ENCODE measurements around the gene RAMACL.

The RAMACL gene

GRCh38 chr6:166601956-166602355 lies 15.5 kb upstream of the RAMACL start:
- TF ChIP-seq MYC (IDR thresholded peaks at IDR 0.05; ENCODE audit: low read depth, low read length), result no peak
- no peak for TF ChIP-seq POLR2A (IDR thresholded peaks at IDR 0.05; ENCODE audit: extremely low read depth, insufficient read length)
- TF ChIP-seq, protein P1, sequence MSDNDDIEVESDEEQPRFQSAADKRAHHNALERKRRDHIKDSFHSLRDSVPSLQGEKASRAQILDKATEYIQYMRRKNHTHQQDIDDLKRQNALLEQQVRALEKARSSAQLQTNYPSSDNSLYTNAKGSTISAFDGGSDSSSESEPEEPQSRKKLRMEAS (IDR thresholded peaks at IDR 0.05; ENCODE audit: low read depth, low read length), result no peak
- TF ChIP-seq CTCF (IDR thresholded peaks at IDR 0.05; ENCODE audit: low read depth, low read length), result no peak
- DNase-seq (ENCODE audit: low read depth), result no peak
- no peak overlapping the region for H3K4me3 ChIP-seq (ENCODE audit: low read depth, low read length)

GRCh38 chr6:166600931-166601330 lies 14.5 kb upstream of the RAMACL start:
- no peak for DNase-seq (ENCODE audit: low read depth)
- no peak overlapping the region for H3K4me3 ChIP-seq (ENCODE audit: low read depth, low read length)
- TF ChIP-seq CTCF (IDR thresholded peaks at IDR 0.05; ENCODE audit: low read depth, low read length) (no peak), POLR2A (IDR thresholded peaks at IDR 0.05; ENCODE audit: extremely low read depth, insufficient read length) (no peak), MYC (IDR thresholded peaks at IDR 0.05; ENCODE audit: low read depth, low read length) (no peak)
- TF ChIP-seq, protein P1 (IDR thresholded peaks at IDR 0.05; ENCODE audit: low read depth, low read length), result no peak

DNA sequence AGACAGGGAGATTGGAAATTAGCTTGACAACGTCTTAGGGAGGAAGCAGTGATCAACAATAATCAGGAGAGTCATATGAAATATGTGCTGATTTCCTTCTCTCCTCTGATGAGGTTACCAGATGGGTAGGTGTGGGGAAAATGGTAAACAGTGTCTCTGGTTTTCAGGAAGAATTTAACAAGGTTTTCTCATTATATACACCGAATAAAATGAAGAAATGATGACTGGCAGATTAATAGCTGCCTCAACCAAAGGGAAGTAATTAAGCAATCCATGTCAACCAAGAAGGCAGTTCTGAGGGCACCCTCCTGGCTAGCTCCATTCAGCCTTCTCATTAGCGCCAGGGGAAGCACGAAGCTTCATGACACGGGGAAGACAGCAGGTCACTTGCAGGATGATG lies 12.7 kb upstream of the RAMACL start:
- TF ChIP-seq MYC (IDR thresholded peaks at IDR 0.05; ENCODE audit: low read depth, low read length) (no peak), CTCF (IDR thresholded peaks at IDR 0.05; ENCODE audit: low read depth, low read length) (no peak), POLR2A (IDR thresholded peaks at IDR 0.05; ENCODE audit: extremely low read depth, insufficient read length) (no peak)
- TF ChIP-seq, protein P1 (IDR thresholded peaks at IDR 0.05; ENCODE audit: low read depth, low read length), result no peak
- DNase-seq (ENCODE audit: low read depth), result no peak
- no peak overlapping the region for H3K4me3 ChIP-seq (ENCODE audit: low read depth, low read length)

- TF ChIP-seq, protein P1 (IDR thresholded peaks at IDR 0.05; ENCODE audit: low read depth, low read length), result no peak
- TF ChIP-seq POLR2A (IDR thresholded peaks at IDR 0.05; ENCODE audit: extremely low read depth, insufficient read length) (no peak), CTCF (IDR thresholded peaks at IDR 0.05; ENCODE audit: low read depth, low read length) (no peak), MYC (IDR thresholded peaks at IDR 0.05; ENCODE audit: low read depth, low read length) (no peak)
- DNase-seq (ENCODE audit: low read depth), result no peak
- H3K4me3 ChIP-seq (ENCODE audit: low read depth, low read length), result no peak overlapping the region
Measured at GRCh38 chr6:166598441-166599138, 12.1 kb upstream of the RAMACL start.

DNA sequence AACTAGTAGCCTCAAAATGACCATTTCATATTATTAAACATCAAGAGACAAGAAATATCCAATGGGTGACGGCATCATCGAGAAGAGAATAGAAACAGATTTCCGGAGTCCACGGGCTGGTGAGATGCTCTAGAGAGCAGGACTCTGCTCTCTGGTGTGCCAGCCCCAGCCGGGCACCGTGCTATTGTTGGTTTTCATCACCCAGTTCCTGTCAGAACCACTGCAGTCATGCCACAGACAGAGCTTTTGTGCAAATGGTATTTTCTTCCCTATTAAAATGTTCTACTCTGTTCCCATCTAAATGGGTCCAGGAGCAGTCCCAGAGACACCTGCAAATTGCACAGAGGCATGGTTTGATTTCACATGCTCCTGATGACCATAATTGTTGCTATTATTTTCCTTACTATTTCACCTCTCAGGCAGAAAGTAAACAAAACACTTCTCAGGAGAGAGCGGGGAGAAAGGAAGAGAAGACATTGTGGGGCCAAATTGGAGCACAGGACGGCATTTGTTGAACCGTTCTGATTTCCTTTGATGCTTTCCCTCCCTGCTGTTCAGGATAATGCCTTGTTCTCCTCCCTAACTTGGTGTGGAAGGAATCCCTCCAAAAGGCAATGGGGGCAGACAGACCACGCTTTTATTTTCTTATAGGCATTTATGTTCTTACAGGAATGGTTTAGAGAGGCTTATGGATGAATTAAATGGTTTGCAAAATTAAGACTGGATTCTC lies 11.4 kb upstream of the RAMACL start:
- no peak overlapping the region for H3K4me3 ChIP-seq (ENCODE audit: low read depth, low read length)
- no peak for DNase-seq (ENCODE audit: low read depth)
- TF ChIP-seq, protein P1 (IDR thresholded peaks at IDR 0.05; ENCODE audit: low read depth, low read length), result no peak
- TF ChIP-seq POLR2A (IDR thresholded peaks at IDR 0.05; ENCODE audit: extremely low read depth, insufficient read length) (no peak), CTCF (IDR thresholded peaks at IDR 0.05; ENCODE audit: low read depth, low read length) (no peak), MYC (IDR thresholded peaks at IDR 0.05; ENCODE audit: low read depth, low read length) (no peak)

Data from NB4 (cell line).